Glutamatergic neuron (in vitro differentiated cells): Measurements from ENCODE around the gene HSPD1. TPM values are rescaled to one million over a fixed set of nuclear protein-coding genes. Genes with fewer than 3 reads are reported as not detected.
"Not testable (repeated sequence)": the region's sequence is repeated elsewhere in the genome, so short reads cannot be mapped to it uniquely, and the experiment has no call there.

Source experiments
- DNase-seq: peaks from one replicate; pipeline ENCODE4 v3.0.0; 2022
- H3K27ac Mint-ChIP-seq: one replicate; pipeline ENCODE4 v1.8.0; 2020; ENCODE audit warnings: mild to moderate bottlenecking, mixed read lengths, inconsistent platforms; ENCODE audit not compliant: unreplicated experiment
- H3K27me3 Mint-ChIP-seq: one replicate; pipeline ENCODE4 v1.8.0; 2020; ENCODE audit warnings: mild to moderate bottlenecking, moderate library complexity, mixed read lengths, inconsistent platforms; ENCODE audit not compliant: unreplicated experiment
- H3K36me3 Mint-ChIP-seq: one replicate; pipeline ENCODE4 v1.8.0; 2020; ENCODE audit warnings: mild to moderate bottlenecking, mixed read lengths, inconsistent platforms; ENCODE audit not compliant: unreplicated experiment
- H3K4me1 Mint-ChIP-seq: one replicate; pipeline ENCODE4 v1.8.0; 2020; ENCODE audit warnings: mild to moderate bottlenecking, low read depth, mixed read lengths, inconsistent platforms; ENCODE audit not compliant: unreplicated experiment
- H3K4me3 Mint-ChIP-seq: one replicate; pipeline ENCODE4 v1.8.0; 2020; ENCODE audit warnings: mild to moderate bottlenecking, mixed read lengths, inconsistent platforms; ENCODE audit not compliant: unreplicated experiment
- H3K9me3 Mint-ChIP-seq: one replicate; pipeline ENCODE4 v1.8.0; 2020; ENCODE audit warnings: mild to moderate bottlenecking, moderate library complexity, mixed read lengths, inconsistent platforms; ENCODE audit not compliant: unreplicated experiment
- total RNA-seq: library from RNA; stranded (reverse); fragmentation: NEBNext Ultra II Directional; extraction: Animal tissue kit (Norgen Biotek cat#: 25700); gene quantifications from one replicate; pipeline ENCODE4 v1.2.1, GENCODE V29; 2021; ENCODE audit not compliant: unreplicated experiment
- TF ChIP-seq, protein P1 (sequence below): fragments of 200-600 bp; sonication (generic); IDR thresholded peaks from one replicate; pipeline ENCODE4 v1.5.0; 2021; ENCODE audit not compliant: partially characterized antibody, unreplicated experiment

Gene HSPD1
- total RNA-seq, 1 donor from 2014 or later: 187 TPM

DNA sequence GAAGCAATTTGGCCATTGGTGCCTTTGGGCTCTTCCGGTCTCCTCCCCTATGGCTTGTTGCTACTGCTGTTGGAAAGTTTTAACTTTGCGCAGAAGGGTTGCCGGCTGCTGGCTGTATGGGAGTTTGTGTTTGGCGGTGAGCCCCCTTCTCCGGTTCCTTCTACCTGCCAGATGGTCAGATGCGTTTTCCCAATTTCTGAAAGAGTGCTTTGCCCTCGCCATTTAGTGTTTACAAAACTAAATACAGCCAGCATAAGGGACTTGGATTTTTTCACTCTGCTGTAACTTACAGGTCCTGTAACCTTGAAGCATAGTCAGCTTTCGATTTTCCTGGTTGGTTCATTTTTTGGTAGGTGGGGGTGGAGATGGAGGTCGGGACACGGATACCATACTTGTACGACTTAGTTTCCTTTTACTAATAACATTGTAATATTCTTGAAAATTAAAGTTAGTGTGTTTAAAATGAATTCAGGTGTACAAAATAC is 45.7 kb downstream of the HSPD1 start:
- Mint-ChIP-seq H3K9me3 (peaks cover 5% of the 10 kb centered on the region), H3K4me3 (peak overlapping the region; percentile 100), H3K36me3 (no peaks in the 10 kb centered on the region), H3K27me3 (peaks cover 6% of the 10 kb centered on the region), H3K27ac (peak overlapping the region; percentile 98), H3K4me1 (peaks cover 10% of the 10 kb centered on the region)
- TF ChIP-seq, protein P1, sequence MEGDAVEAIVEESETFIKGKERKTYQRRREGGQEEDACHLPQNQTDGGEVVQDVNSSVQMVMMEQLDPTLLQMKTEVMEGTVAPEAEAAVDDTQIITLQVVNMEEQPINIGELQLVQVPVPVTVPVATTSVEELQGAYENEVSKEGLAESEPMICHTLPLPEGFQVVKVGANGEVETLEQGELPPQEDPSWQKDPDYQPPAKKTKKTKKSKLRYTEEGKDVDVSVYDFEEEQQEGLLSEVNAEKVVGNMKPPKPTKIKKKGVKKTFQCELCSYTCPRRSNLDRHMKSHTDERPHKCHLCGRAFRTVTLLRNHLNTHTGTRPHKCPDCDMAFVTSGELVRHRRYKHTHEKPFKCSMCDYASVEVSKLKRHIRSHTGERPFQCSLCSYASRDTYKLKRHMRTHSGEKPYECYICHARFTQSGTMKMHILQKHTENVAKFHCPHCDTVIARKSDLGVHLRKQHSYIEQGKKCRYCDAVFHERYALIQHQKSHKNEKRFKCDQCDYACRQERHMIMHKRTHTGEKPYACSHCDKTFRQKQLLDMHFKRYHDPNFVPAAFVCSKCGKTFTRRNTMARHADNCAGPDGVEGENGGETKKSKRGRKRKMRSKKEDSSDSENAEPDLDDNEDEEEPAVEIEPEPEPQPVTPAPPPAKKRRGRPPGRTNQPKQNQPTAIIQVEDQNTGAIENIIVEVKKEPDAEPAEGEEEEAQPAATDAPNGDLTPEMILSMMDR: no peak
- DNase-seq: no peak

DNA sequence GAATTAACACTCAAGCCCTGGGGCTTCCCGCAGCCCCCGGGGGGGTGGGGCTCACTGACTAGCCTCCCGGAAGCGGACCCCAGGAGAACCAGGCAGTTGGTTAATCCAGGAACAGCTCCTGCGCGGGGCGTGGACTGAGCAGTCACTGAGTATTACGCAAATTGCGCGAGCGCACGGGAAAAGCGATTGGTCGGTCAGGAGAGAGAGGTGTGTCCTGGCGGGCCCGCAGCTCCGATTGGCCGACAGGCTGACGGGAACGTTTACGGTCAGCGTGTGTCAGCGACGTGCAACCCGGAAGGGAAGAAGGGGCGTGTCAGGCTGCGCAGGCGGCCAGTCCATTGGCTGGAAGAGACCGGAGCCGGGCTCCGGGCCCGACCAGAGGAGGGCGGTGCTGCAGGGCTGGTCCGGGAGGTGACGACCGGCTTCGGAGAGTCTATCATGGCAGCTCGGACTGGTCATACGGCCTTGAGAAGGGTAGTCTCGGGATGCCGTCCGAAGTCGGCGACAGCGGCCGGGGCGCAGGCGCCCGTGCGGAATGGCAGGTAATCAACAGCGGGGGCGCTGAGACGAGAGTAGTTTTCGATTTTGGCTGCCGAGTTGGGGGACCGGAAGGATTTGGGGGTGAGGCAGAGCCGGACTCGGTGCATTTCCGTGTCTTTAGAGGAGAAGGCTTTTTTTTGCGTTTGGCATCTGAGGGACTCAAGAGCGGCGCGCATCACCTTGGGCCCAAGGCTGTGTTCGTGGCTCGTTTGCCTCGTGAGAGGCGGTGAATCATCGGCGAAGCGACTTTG is 46.3 kb downstream of the HSPD1 start, which contains the start of gene COQ10B:
TSS of gene COQ10B (plus strand) at position 430 of the 791 bp plus-strand sequence. CDS start at position 439, 9 bp downstream.
- peak within 1 kb of the TSS; percentile 98 for H3K27ac Mint-ChIP-seq
- peaks cover 10% of the 10 kb centered on the region for H3K4me1 Mint-ChIP-seq
- TF ChIP-seq, protein P1: no peak
- peaks cover 5% of the 10 kb centered on the region for H3K9me3 Mint-ChIP-seq
- peaks cover 6% of the 10 kb centered on the region for H3K27me3 Mint-ChIP-seq
- H3K4me3 Mint-ChIP-seq: peak within 1 kb of the TSS; percentile 100
- H3K36me3 Mint-ChIP-seq: no peaks in the 10 kb centered on the region
- peak; percentile 96 for DNase-seq

DNA sequence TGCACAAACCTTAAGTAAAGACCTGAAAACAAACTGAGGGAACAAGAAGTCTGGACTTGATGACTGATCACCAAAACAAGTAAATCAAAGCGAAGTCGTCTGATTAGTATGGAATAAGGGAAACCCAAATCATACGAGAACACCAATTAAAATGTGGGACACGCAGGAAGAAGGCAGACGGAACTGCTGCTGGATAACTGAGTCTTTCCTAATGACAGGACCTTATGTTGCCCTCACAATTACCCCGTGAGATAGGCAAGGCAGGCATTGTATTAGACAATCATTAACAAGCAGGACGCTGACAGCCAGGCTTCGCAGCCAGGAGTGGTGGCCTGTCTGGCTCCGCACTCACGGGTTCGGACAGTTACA is 46.9 kb downstream of the HSPD1 start:
- Mint-ChIP-seq H3K27ac (peak overlapping the region; percentile 98), H3K27me3 (peaks cover 6% of the 10 kb centered on the region), H3K9me3 (peaks cover 5% of the 10 kb centered on the region), H3K4me1 (peaks cover 10% of the 10 kb centered on the region), H3K4me3 (peak overlapping the region; percentile 100), H3K36me3 (no peaks in the 10 kb centered on the region)
- DNase-seq: no peak
- TF ChIP-seq, protein P1: no peak

DNA sequence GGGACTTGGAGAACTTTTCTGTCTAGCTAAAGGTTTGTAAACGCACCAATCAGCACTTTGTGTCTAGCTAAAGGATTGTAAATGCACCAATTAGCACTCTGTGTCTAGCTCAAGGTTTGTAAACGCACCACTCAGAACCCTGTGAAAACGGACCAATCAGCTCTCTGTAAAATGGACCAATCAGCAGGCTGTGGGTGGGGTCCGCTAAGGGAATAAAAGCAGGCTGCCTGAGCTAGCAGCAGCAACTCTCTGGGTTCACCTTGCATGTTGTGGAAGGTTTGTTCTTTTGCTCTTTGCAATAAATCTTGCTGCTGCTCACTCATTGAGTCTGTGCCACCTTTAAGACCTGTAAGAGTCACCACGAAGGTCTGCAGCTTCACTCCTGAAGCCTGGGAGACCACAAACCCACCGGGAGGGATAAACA is 48.7 kb downstream of the HSPD1 start:
- H3K9me3 Mint-ChIP-seq, H3K36me3 Mint-ChIP-seq: not testable (repeated sequence)

DNA sequence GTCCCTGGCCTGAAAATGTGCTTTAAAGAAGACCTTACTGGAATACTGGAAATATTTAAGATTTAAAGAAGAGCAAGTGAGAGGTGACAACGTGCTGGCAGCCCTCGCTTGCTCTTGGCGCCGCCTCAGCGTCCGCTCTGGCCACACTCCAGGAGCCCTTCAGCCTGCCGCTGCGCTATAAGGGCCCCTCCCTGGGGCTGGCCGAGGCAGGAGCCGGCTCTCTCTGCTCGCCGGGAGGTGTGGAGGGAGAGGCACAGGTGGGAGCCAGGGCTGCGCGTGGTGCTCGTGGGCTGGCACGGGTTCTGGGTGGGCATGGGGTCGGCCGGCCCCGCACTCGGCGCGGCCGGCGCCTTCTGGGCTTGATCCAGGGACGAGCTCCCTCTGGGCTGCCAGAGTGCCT is 49.2 kb downstream of the HSPD1 start:
- H3K9me3 Mint-ChIP-seq: peaks cover 5% of the 10 kb centered on the region
- H3K4me1 Mint-ChIP-seq: peaks cover 10% of the 10 kb centered on the region
- H3K4me3 Mint-ChIP-seq: no peak overlapping the region
- peaks cover 6% of the 10 kb centered on the region for H3K27me3 Mint-ChIP-seq
- H3K36me3 Mint-ChIP-seq: no peaks in the 10 kb centered on the region
- no peak overlapping the region for H3K27ac Mint-ChIP-seq
- DNase-seq: no peak
- TF ChIP-seq, protein P1: no peak

More for the DNA sequence above, 48.7 kb downstream of the HSPD1 start:
- not testable (repeated sequence) for H3K4me1 Mint-ChIP-seq, DNase-seq, H3K27me3 Mint-ChIP-seq, H3K4me3 Mint-ChIP-seq, H3K27ac Mint-ChIP-seq
